ENCODE results near the gene DOCK9. TPM values are rescaled to one million over a fixed set of nuclear protein-coding genes. Genes with fewer than 3 reads are reported as not detected.
"Not testable (repeated sequence)": the region's sequence is repeated elsewhere in the genome, so short reads cannot be mapped to it uniquely, and the experiment has no call there.

DOCK9 gene
- polyA plus RNA-seq, 4 donors: 53.0 to 71.7 (median 58.7) TPM

GRCh38 chr13:98761126-98761985 lies 216.5 kb downstream of the DOCK9 start:
- DNase-seq (ENCODE audit: low read depth in 4 of 4, low spot score in 2 of 4): no peak

GRCh38 chr13:98755729-98756128 lies 222.1 kb downstream of the DOCK9 start:
- DNase-seq (ENCODE audit: low read depth in 4 of 4, low spot score in 2 of 4): no peak

GRCh38 chr13:98755116-98755515 lies 222.7 kb downstream of the DOCK9 start:
- DNase-seq (ENCODE audit: low read depth in 4 of 4, low spot score in 2 of 4): no peak

- not testable (repeated sequence) for DNase-seq (ENCODE audit: low read depth in 4 of 4, low spot score in 2 of 4)
Measured at GRCh38 chr13:98754468-98754867, 223.4 kb downstream of the DOCK9 start.

GRCh38 chr13:98752467-98753290 lies 225.2 kb downstream of the DOCK9 start, which contains the start of gene SLC15A1:
TSS of gene SLC15A1 (minus strand) at chr13:98752672. CDS start at chr13:98752598, 74 bp downstream.
- no peak for DNase-seq (ENCODE audit: low read depth in 4 of 4, low spot score in 2 of 4)

GRCh38 chr13:98751861-98752466 lies 225.9 kb downstream of the DOCK9 start:
- peak in 1 of 4 donors; percentile 39 for DNase-seq (ENCODE audit: low read depth in 4 of 4, low spot score in 2 of 4)

GRCh38 chr13:98751367-98751782 lies 226.5 kb downstream of the DOCK9 start:
- DNase-seq (ENCODE audit: low read depth in 4 of 4, low spot score in 2 of 4): no peak

- no peak for DNase-seq (ENCODE audit: low read depth in 4 of 4, low spot score in 2 of 4)
Measured at GRCh38 chr13:98749501-98749900, 228.4 kb downstream of the DOCK9 start.

GRCh38 chr13:98746968-98747367 lies 230.9 kb downstream of the DOCK9 start:
- DNase-seq (ENCODE audit: low read depth in 4 of 4, low spot score in 2 of 4): no peak

Other genes starting within 250 kb of the DOCK9 start
- gene SLC15A1, start 225.4 kb downstream of the DOCK9 start, polyA plus RNA-seq (ENCODE audit: insufficient read length in 4 of 4): 10 to 100 TPM in 3 of 4 donors, 1 to 10 TPM in 1; 7.9 to 13.2 (median 11.6) TPM
- gene UBAC2, start 222.8 kb upstream of the DOCK9 start, polyA plus RNA-seq (ENCODE audit: insufficient read length in 4 of 4): 100 to 1,000 TPM in 1 of 4 donors, 10 to 100 TPM in 3; 81.4 to 105 (median 99.1) TPM

Measured in left renal cortex interstitium (tissue), 4 donors.